Skeletal muscle tissue (tissue), 4 donors: ENCODE results near the gene CDK5R1. TPM values are rescaled to one million over a fixed set of nuclear protein-coding genes. Genes with fewer than 3 reads are reported as not detected.

Source experiments
- H3K27ac ChIP-seq: one replicate; pipeline ENCODE4 v1.7.0; 2013; ENCODE audit warnings: mild to moderate bottlenecking, low read depth, low read length, inconsistent platforms
- H3K27me3 ChIP-seq, 3 donors: one replicate each; pipeline ENCODE4 v1.7.0; 2013; ENCODE audit warnings: low read length in 3 of 3; ENCODE audit not compliant: control insufficient read depth in 3 of 3, insufficient read depth in 3 of 3
- H3K36me3 ChIP-seq, 3 donors: one replicate each; pipeline ENCODE4 v1.7.0; 2013; ENCODE audit warnings: low read length in 3 of 3; ENCODE audit not compliant: control insufficient read depth in 3 of 3, insufficient read depth in 3 of 3
- H3K4me1 ChIP-seq, 3 donors: one replicate each; pipeline ENCODE4 v1.7.0; 2013; ENCODE audit warnings: low read length in 3 of 3, mild to moderate bottlenecking in 3 of 3; ENCODE audit not compliant: control insufficient read depth in 3 of 3, insufficient read depth in 3 of 3
- H3K4me3 ChIP-seq, 3 donors: one replicate each; pipeline ENCODE4 v1.7.0; 2013; ENCODE audit warnings: low read length in 3 of 3
- H3K9ac ChIP-seq, 3 donors: one replicate each; pipeline ENCODE4 v1.7.0; 2013; ENCODE audit warnings: low read length in 3 of 3, mild to moderate bottlenecking in 3 of 3, moderate library complexity in 2 of 3, low read depth in 1 of 3
- H3K9me3 ChIP-seq, 3 donors: one replicate each; pipeline ENCODE4 v1.7.0; 2013; ENCODE audit warnings: low read length in 3 of 3; ENCODE audit not compliant: control insufficient read depth in 3 of 3
- total RNA-seq: library from RNA; depleted of rRNA; stranded (reverse); fragments of >200 nt; gene quantifications from one replicate; pipeline ENCODE4 v1.2.3, GENCODE V29; 2014
- donor health status: Osteomylitis.

Gene CDK5R1
- total RNA-seq: 6.3 TPM

- Histone ChIP-seq H3K27ac (peak within 1 kb of the TSS; percentile 78), H3K9ac (peak within 1 kb of the TSS in 2 of 3 donors; percentile 65 to 74), H3K4me1 (peaks cover 29 to 35% (median 29%) of the 10 kb centered on the region in 3 donors), H3K36me3 (peaks cover 6 to 16% (median 8%) of the 10 kb centered on the region in 3 donors), H3K27me3 (no peaks in the 10 kb centered on the region), H3K4me3 (peak within 1 kb of the TSS; percentile 63 to 69 (median 68)), H3K9me3 (no peaks in the 10 kb centered on the region)
These were observed at the start of gene CDK5R1 for GRCh38 chr17:32486701-32487472. TSS of gene CDK5R1 (plus strand) at chr17:32486993. CDS start at chr17:32487621, 628 bp downstream.

- H3K27me3 ChIP-seq: no peaks in the 10 kb centered on the region
- no peak overlapping the region for H3K27ac ChIP-seq
- no peaks in the 10 kb centered on the region for H3K36me3 ChIP-seq
- H3K4me3 ChIP-seq: no peak overlapping the region
- no peak overlapping the region for H3K9ac ChIP-seq
- peaks cover 5 to 7% (median 7%) of the 10 kb centered on the region in 3 donors for H3K4me1 ChIP-seq
- no peaks in the 10 kb centered on the region for H3K9me3 ChIP-seq
These were observed 46.1 kb upstream of the CDK5R1 start for GRCh38 chr17:32440722-32441121.

DNA sequence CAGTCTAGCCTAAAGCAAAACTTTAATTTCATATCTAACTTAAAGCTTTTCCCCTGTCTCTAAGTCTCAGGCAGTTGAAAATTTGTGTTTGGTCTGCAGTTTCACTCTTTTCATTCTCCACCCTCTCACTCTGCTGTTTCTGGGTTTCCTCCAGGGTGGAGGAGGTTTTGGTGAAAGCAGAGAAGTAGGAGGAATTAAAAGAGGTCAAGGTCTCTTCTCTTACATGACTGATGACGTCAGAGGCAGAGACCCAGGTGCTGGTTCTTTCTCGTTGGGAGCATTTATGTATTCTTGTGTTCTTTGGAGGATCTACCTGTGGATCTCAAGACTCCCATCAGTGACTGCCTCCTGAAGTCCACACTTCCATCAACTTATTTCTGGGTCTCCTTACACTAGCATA is 44.9 kb upstream of the CDK5R1 start:
- Histone ChIP-seq H3K27me3 (no peaks in the 10 kb centered on the region), H3K4me3 (no peak overlapping the region), H3K4me1 (peaks cover 17% of the 10 kb centered on the region in 3 donors), H3K9ac (no peak overlapping the region), H3K36me3 (peaks cover 0 to 1% (median 0%) of the 10 kb centered on the region in 3 donors), H3K9me3 (no peaks in the 10 kb centered on the region), H3K27ac (no peak overlapping the region)

- H3K4me3 ChIP-seq: peak overlapping the region; percentile 76 to 81 (median 78)
- peak overlapping the region; percentile 68 to 99 (median 78) for H3K9ac ChIP-seq
- peaks cover 6 to 15% (median 12%) of the 10 kb centered on the region in 3 donors for H3K36me3 ChIP-seq
- no peaks in the 10 kb centered on the region for H3K27me3 ChIP-seq
- H3K9me3 ChIP-seq: no peaks in the 10 kb centered on the region
- peaks cover 19 to 22% (median 19%) of the 10 kb centered on the region in 3 donors for H3K4me1 ChIP-seq
- H3K27ac ChIP-seq: no peak overlapping the region
These were observed 42.9 kb upstream of the CDK5R1 start for GRCh38 chr17:32443827-32444300.

GRCh38 chr17:32444301-32445073 is 42.3 kb upstream of the CDK5R1 start, which contains the start of gene PSMD11:
TSS of gene PSMD11 (plus strand) at chr17:32444510. CDS start at chr17:32444524, 14 bp downstream.
- peak within 1 kb of the TSS; percentile 94 to 99 (median 94) for H3K9ac ChIP-seq
- H3K27ac ChIP-seq: peak within 1 kb of the TSS; percentile 95
- no peaks in the 10 kb centered on the region for H3K27me3 ChIP-seq
- peaks cover 10 to 21% (median 15%) of the 10 kb centered on the region in 3 donors for H3K36me3 ChIP-seq
- H3K9me3 ChIP-seq: no peaks in the 10 kb centered on the region
- H3K4me3 ChIP-seq: peak within 1 kb of the TSS; percentile 76 to 95 (median 88)
- peaks cover 19 to 22% (median 19%) of the 10 kb centered on the region in 3 donors for H3K4me1 ChIP-seq

- Histone ChIP-seq H3K9me3 (no peaks in the 10 kb centered on the region), H3K9ac (peak overlapping the region; percentile 94 to 99 (median 94)), H3K27me3 (no peaks in the 10 kb centered on the region), H3K27ac (peak overlapping the region; percentile 95), H3K36me3 (peaks cover 13 to 26% (median 20%) of the 10 kb centered on the region in 3 donors), H3K4me1 (peaks cover 19 to 22% (median 19%) of the 10 kb centered on the region in 3 donors), H3K4me3 (peak overlapping the region; percentile 76 to 95 (median 88))
These were observed 41.7 kb upstream of the CDK5R1 start for GRCh38 chr17:32445074-32445415.

DNA sequence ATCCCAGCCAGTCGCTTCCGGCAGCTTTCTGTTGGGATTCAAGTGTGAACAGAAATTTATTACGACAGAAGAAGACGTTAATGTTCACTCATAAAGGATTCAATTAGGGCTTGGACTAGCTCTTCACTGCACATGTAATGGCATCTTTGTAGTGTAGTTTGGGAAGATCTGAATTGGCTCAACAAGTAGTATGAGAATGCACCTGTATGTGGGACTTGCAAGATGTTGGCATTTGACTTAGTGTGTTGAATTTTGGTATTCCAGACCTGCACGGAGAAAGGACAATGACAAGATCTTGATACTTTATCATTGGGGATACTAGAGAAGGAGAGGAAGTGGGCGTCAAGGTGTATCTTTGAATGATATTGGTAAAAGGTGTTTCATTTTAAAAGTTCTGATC is 41.3 kb upstream of the CDK5R1 start:
- peaks cover 13 to 27% (median 22%) of the 10 kb centered on the region in 3 donors for H3K36me3 ChIP-seq
- no peaks in the 10 kb centered on the region for H3K27me3 ChIP-seq
- no peaks in the 10 kb centered on the region for H3K9me3 ChIP-seq
- peaks cover 19 to 22% (median 19%) of the 10 kb centered on the region in 3 donors for H3K4me1 ChIP-seq
- H3K9ac ChIP-seq: peak overlapping the region; percentile 94 to 99 (median 94)
- H3K4me3 ChIP-seq: peak overlapping the region; percentile 76 to 95 (median 88)
- H3K27ac ChIP-seq: peak overlapping the region; percentile 95

DNA sequence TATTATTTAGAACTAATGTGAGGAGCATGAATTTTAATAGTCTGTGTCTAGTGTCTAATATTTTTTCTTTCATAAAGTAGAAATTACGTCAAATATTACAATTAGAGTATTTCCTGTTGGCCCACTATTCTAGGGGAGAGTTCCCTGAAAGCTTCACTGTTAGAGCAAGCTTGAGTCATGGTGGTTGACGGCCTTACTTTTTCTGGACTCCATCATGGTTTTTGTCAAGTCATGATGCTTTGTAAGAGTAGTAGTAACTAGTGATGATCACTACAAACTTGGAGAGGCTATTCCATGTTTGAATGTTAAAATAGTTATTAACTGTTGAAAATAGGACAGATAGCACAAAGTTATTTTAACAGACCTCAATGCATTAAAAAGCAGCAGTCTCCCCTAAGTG is 40.8 kb upstream of the CDK5R1 start:
- Histone ChIP-seq H3K36me3 (peaks cover 13 to 31% (median 27%) of the 10 kb centered on the region in 3 donors), H3K9me3 (no peaks in the 10 kb centered on the region), H3K27me3 (no peaks in the 10 kb centered on the region), H3K4me1 (peaks cover 19 to 22% (median 19%) of the 10 kb centered on the region in 3 donors), H3K27ac (peak overlapping the region; percentile 95), H3K4me3 (peak overlapping the region; percentile 76 to 95 (median 88)), H3K9ac (peak overlapping the region in 2 of 3 donors; percentile 34 to 99)

GRCh38 chr17:32446949-32447348 is 39.8 kb upstream of the CDK5R1 start:
- no peaks in the 10 kb centered on the region for H3K9me3 ChIP-seq
- no peak overlapping the region for H3K9ac ChIP-seq
- no peaks in the 10 kb centered on the region for H3K27me3 ChIP-seq
- no peak overlapping the region for H3K27ac ChIP-seq
- no peak overlapping the region for H3K4me3 ChIP-seq
- H3K36me3 ChIP-seq: peaks cover 17 to 38% (median 37%) of the 10 kb centered on the region in 3 donors
- H3K4me1 ChIP-seq: peaks cover 19 to 22% (median 19%) of the 10 kb centered on the region in 3 donors
